IMR-90 (cell line): ENCODE measurements around the gene RAB27B. TPM values are rescaled to one million over a fixed set of nuclear protein-coding genes. Genes with fewer than 3 reads are reported as not detected.

ENCODE experiments used
- ATAC-seq: fragments of 200-7000 bp; cut with Tn5 transposase; 2 replicates; pipeline ENCODE4 v1.9.1; 2020; ENCODE audit warnings: low read depth, mild to moderate bottlenecking, moderate library complexity
- BruUV-seq: library from RNA; stranded (reverse); fragments of 400-500 nt; replicated peaks from 2 replicates; lab custom pipeline; 2021; lab: Mats Ljungman, UMichigan
- CTCF ChIA-PET: fragments of 300-600 bp; formaldehyde crosslinking; extraction: SDS; loops from one replicate; lab custom pipeline; 2021; ENCODE audit warnings: antibody characterized with exemption; lab: Yijun Ruan, JAX
- POLR2A ChIA-PET: fragments of 300-600 bp; sonication (Branson Sonifier 250); formaldehyde crosslinking; loops from one replicate; lab custom pipeline; 2022; ENCODE audit warnings: antibody characterized with exemption; ENCODE audit not compliant: unreplicated experiment; lab: Charles Lee
- DNase-seq: peaks from one replicate; pipeline ENCODE4 v3.0.0; 2013
- H2AFZ ChIP-seq: replicated peaks from 2 replicates; pipeline ENCODE3; 2013; ENCODE audit warnings: low read length, mild to moderate bottlenecking; ENCODE audit not compliant: poor library complexity
- H2AK5ac ChIP-seq: 2 replicates; pipeline ENCODE4 v1.6.1; 2013; ENCODE audit warnings: low read depth, low read length, inconsistent platforms
- H2AK9ac ChIP-seq: replicated peaks from 2 replicates; pipeline ENCODE3; 2013; ENCODE audit warnings: mild to moderate bottlenecking, low read depth, low read length, moderate library complexity; ENCODE audit not compliant: poor library complexity
- H2BK120ac ChIP-seq: 2 replicates; pipeline ENCODE4 v1.6.1; 2013; ENCODE audit warnings: low read depth, low read length, inconsistent platforms
- H2BK15ac ChIP-seq: 3 replicates; pipeline ENCODE4 v1.6.1; 2013; ENCODE audit warnings: low read depth, low read length, inconsistent platforms
- H2BK20ac ChIP-seq: 2 replicates; pipeline ENCODE4 v1.6.1; 2013; ENCODE audit warnings: low read depth, mild to moderate bottlenecking, inconsistent platforms, low read length, moderate library complexity
- H2BK5ac ChIP-seq: 2 replicates; pipeline ENCODE4 v1.6.1; 2013; ENCODE audit warnings: mild to moderate bottlenecking, low read depth, low read length, inconsistent platforms; ENCODE audit not compliant: poor library complexity, severe bottlenecking
- H3K14ac ChIP-seq: replicated peaks from 2 replicates; pipeline ENCODE4 v1.6.1; 2013; ENCODE audit warnings: low read depth, low read length, inconsistent platforms
- H3K18ac ChIP-seq: 2 replicates; pipeline ENCODE4 v1.6.1; 2013; ENCODE audit warnings: low read depth, low read length, control low read depth
- H3K23ac ChIP-seq: 2 replicates; pipeline ENCODE4 v1.6.1; 2013; ENCODE audit warnings: low read depth, low read length, inconsistent platforms
- H3K27ac ChIP-seq: 2 replicates; pipeline ENCODE4 v1.5.1; 2013; ENCODE audit warnings: mild to moderate bottlenecking, control low read depth, low read length; ENCODE audit not compliant: insufficient read depth
- H3K27me3 ChIP-seq: 2 replicates; pipeline ENCODE4 v1.6.1; 2013; ENCODE audit warnings: low read length; ENCODE audit not compliant: control insufficient read depth, insufficient read depth
- H3K36me3 ChIP-seq: 2 replicates; pipeline ENCODE4 v1.6.1; 2013; ENCODE audit warnings: low read length, mixed read lengths; ENCODE audit not compliant: control insufficient read depth, insufficient read depth
- H3K4ac ChIP-seq: 2 replicates; pipeline ENCODE4 v1.6.1; 2013; ENCODE audit warnings: low read depth, low read length, inconsistent platforms
- H3K4me1 ChIP-seq: 2 replicates; pipeline ENCODE4 v1.6.1; 2013; ENCODE audit warnings: low read length, mixed read lengths; ENCODE audit not compliant: control insufficient read depth, insufficient read depth
- H3K4me2 ChIP-seq: 2 replicates; pipeline ENCODE4 v1.6.1; 2013; ENCODE audit warnings: low read depth, mild to moderate bottlenecking, control low read depth, low read length, moderate library complexity
- H3K4me3 ChIP-seq: 2 replicates; pipeline ENCODE4 v1.5.1; 2013; ENCODE audit warnings: low read depth, mild to moderate bottlenecking, control low read depth, low read length, moderate library complexity; ENCODE audit not compliant: insufficient read depth
- H3K56ac ChIP-seq: 2 replicates; pipeline ENCODE4 v1.6.1; 2013; ENCODE audit warnings: low read length, inconsistent platforms; ENCODE audit not compliant: insufficient read depth; ENCODE audit errors: extremely low read depth
- H3K79me1 ChIP-seq, 2 experiments: 2 replicates each; pipeline ENCODE4 v1.6.1; 2013; ENCODE audit warnings: low read length in 2 of 2, inconsistent platforms in 1 of 2, low read depth in 1 of 2
- H3K9ac ChIP-seq: 2 replicates; pipeline ENCODE4 v1.6.1; 2013; ENCODE audit warnings: low read depth, low read length, control low read depth
- H3K9me1 ChIP-seq: 2 replicates; pipeline ENCODE4 v1.6.1; 2013; ENCODE audit warnings: low read length, inconsistent platforms; ENCODE audit not compliant: insufficient read depth
- H3K9me3 ChIP-seq: 2 replicates; pipeline ENCODE4 v1.6.1; 2013; ENCODE audit warnings: low read length; ENCODE audit not compliant: control insufficient read depth, insufficient read depth
- H4K20me1 ChIP-seq: 2 replicates; pipeline ENCODE4 v1.6.1; 2013; ENCODE audit warnings: low read length, inconsistent platforms; ENCODE audit not compliant: insufficient read depth
- H4K5ac ChIP-seq: 2 replicates; pipeline ENCODE4 v1.6.1; 2013; ENCODE audit warnings: mild to moderate bottlenecking, low read depth, low read length, control low read depth
- H4K8ac ChIP-seq, 2 experiments: 2 replicates each; pipeline ENCODE4 v1.6.1; 2013; ENCODE audit warnings: low read depth in 2 of 2, low read length in 2 of 2, control low read depth in 1 of 2, inconsistent platforms in 1 of 2
- H4K91ac ChIP-seq: 2 replicates; pipeline ENCODE4 v1.6.1; 2013; ENCODE audit warnings: low read depth, low read length, inconsistent platforms; ENCODE audit not compliant: insufficient read depth
- BHLHE40 ChIP-seq: fragments of 150-350 bp; IDR thresholded peaks from 2 replicates; pipeline ENCODE4 v1.6.1; 2016; ENCODE audit warnings: mild to moderate bottlenecking, low read depth, low read length
- CEBPB ChIP-seq: IDR thresholded peaks from 2 replicates; pipeline ENCODE4 v1.6.1; 2012; ENCODE audit warnings: low read depth, low read length, improper control_type of control experiment
- CHD1 ChIP-seq: IDR thresholded peaks from 2 replicates; pipeline ENCODE4 v1.6.1; 2012; ENCODE audit warnings: low read depth, low read length, improper control_type of control experiment
- ELK1 ChIP-seq: fragments of 150-350 bp; IDR thresholded peaks from 2 replicates; pipeline ENCODE4 v1.6.1; 2016; ENCODE audit warnings: low read depth, mild to moderate bottlenecking, low read length, moderate library complexity, borderline replicate concordance
- FOS ChIP-seq: fragments of 150-350 bp; IDR thresholded peaks from 2 replicates; pipeline ENCODE4 v1.6.1; 2016; ENCODE audit warnings: low read depth, low read length
- MAFK ChIP-seq: IDR thresholded peaks from 2 replicates; pipeline ENCODE4 v1.6.1; 2012; ENCODE audit warnings: low read depth, low read length, improper control_type of control experiment
- MAZ ChIP-seq: IDR thresholded peaks from 2 replicates; pipeline ENCODE4 v1.6.1; 2012; ENCODE audit warnings: low read depth, mild to moderate bottlenecking, low read length, improper control_type of control experiment, moderate library complexity, borderline replicate concordance
- MXI1 ChIP-seq: IDR thresholded peaks from 2 replicates; pipeline ENCODE4 v1.6.1; 2012; ENCODE audit warnings: low read depth, mild to moderate bottlenecking, low read length, moderate library complexity, borderline replicate concordance
- POLR2A ChIP-seq: IDR thresholded peaks from 2 replicates; pipeline ENCODE4 v1.6.1; 2012; ENCODE audit warnings: mild to moderate bottlenecking, low read depth, low read length
- RAD21 ChIP-seq: IDR thresholded peaks from 2 replicates; pipeline ENCODE4 v1.6.1; 2012; ENCODE audit warnings: low read length, improper control_type of control experiment
- RCOR1 ChIP-seq: IDR thresholded peaks from 2 replicates; pipeline ENCODE4 v1.6.1; 2012; ENCODE audit warnings: mild to moderate bottlenecking, low read length, improper control_type of control experiment; ENCODE audit not compliant: insufficient replicate concordance
- RFX5 ChIP-seq: IDR thresholded peaks from 2 replicates; pipeline ENCODE4 v1.8.0; 2012; ENCODE audit warnings: low read depth, mild to moderate bottlenecking, low read length, moderate library complexity
- SMC3 ChIP-seq: fragments of 150-350 bp; IDR thresholded peaks from 2 replicates; pipeline ENCODE4 v1.6.1; 2016; ENCODE audit warnings: low read depth, mild to moderate bottlenecking, antibody characterized with exemption, low read length, moderate library complexity
- WGBS, 2 experiments: methylation state at CpG; one replicate each; pipeline versions ENCODE4 v1.1.5 to v1.1.7; 2013; ENCODE audit warnings: missing lambda C conversion rate in 2 of 2; ENCODE audit not compliant: insufficient read length in 1 of 2; ENCODE audit errors: extremely low coverage in 2 of 2; 5-methylcytosine and 5-hydroxymethylcytosine counted together
- dilution Hi-C: fragments of 300-500 bp; cut with HindIII; formaldehyde crosslinking; loops from one replicate; pipeline ENCODE4 v1.14.3; 2018; ENCODE audit warnings: low sequenced_read_pairs; ENCODE audit not compliant: unreplicated experiment
- in situ Hi-C: fragments of 300-500 bp; cut with MboI; formaldehyde crosslinking; loops from 3 replicates; pipeline ENCODE4 v1.14.3; 2019; ENCODE audit warnings: low sequenced_read_pairs, inconsistent platforms, mixed read lengths
- intact Hi-C: fragments of 100-400 bp; cut with micrococcal nuclease; formaldehyde crosslinking; loops from 2 replicates; pipeline ENCODE4 v1.10.0; 2022
- polyA plus RNA-seq, 3 experiments: library from polyadenylated mRNA; depleted of rRNA; stranded (reverse); fragments of >200 nt; gene quantifications; 2 replicates each; pipeline ENCODE4 v1.2.3, GENCODE V29; 2012; ENCODE audit warnings: low replicate concordance in 1 of 3
- total RNA-seq: library from RNA; depleted of rRNA; stranded (reverse); fragments of >200 nt; gene quantifications from 2 replicates; pipeline ENCODE4 v1.2.3, GENCODE V29; 2012
- TF ChIP-seq, protein P1 (sequence below): conservative IDR thresholded peaks from 2 replicates; pipeline ENCODE4 v1.5.1; 2012; ENCODE audit warnings: mild to moderate bottlenecking, low read depth, low read length, improper control_type of control experiment
- TF ChIP-seq, protein P2 (sequence below): fragments of 150-350 bp; IDR thresholded peaks from 2 replicates; pipeline ENCODE4 v1.6.1; 2017; ENCODE audit warnings: mild to moderate bottlenecking, antibody characterized with exemption, low read length, low read depth

RAB27B gene
- total and polyA plus RNA-seq, 2 of the 4 experiments (the other 2 are of a cell fraction), result 0.24 to 1.3 TPM

GRCh38 chr18:54882318-54882717, 54.0 kb downstream of the RAB27B start:
- TF ChIP-seq, protein P1, sequence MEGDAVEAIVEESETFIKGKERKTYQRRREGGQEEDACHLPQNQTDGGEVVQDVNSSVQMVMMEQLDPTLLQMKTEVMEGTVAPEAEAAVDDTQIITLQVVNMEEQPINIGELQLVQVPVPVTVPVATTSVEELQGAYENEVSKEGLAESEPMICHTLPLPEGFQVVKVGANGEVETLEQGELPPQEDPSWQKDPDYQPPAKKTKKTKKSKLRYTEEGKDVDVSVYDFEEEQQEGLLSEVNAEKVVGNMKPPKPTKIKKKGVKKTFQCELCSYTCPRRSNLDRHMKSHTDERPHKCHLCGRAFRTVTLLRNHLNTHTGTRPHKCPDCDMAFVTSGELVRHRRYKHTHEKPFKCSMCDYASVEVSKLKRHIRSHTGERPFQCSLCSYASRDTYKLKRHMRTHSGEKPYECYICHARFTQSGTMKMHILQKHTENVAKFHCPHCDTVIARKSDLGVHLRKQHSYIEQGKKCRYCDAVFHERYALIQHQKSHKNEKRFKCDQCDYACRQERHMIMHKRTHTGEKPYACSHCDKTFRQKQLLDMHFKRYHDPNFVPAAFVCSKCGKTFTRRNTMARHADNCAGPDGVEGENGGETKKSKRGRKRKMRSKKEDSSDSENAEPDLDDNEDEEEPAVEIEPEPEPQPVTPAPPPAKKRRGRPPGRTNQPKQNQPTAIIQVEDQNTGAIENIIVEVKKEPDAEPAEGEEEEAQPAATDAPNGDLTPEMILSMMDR, result no peak
- TF ChIP-seq MAZ (no peak), CEBPB (no peak), RCOR1 (no peak), MXI1 (no peak), ELK1 (no peak), MAFK (no peak), POLR2A (no peak), FOS (no peak), BHLHE40 (no peak), RAD21 (no peak), CHD1 (no peak), RFX5 (no peak), SMC3 (no peak)
- TF ChIP-seq, protein P2, sequence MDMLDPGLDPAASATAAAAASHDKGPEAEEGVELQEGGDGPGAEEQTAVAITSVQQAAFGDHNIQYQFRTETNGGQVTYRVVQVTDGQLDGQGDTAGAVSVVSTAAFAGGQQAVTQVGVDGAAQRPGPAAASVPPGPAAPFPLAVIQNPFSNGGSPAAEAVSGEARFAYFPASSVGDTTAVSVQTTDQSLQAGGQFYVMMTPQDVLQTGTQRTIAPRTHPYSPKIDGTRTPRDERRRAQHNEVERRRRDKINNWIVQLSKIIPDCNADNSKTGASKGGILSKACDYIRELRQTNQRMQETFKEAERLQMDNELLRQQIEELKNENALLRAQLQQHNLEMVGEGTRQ, result no peak
- ChIA-PET POLR2A (no interaction called here), CTCF (no interaction called here)
- H3K9ac ChIP-seq, result no peak overlapping the region
- H3K56ac ChIP-seq, result no peak overlapping the region
- dilution Hi-C loops, result no loop called here
- no peak overlapping the region for H3K27ac ChIP-seq
- peaks cover 4% of the 10 kb centered on the region; the same call in 1 of the 2 replicates for H3K4me1 ChIP-seq
- BruUV-seq, result no TSS peak
- H3K4me2 ChIP-seq, result no peak overlapping the region
- no peak overlapping the region for H2BK120ac ChIP-seq
- no peaks in the 10 kb centered on the region for H3K79me1 ChIP-seq
- no peak overlapping the region for H2BK20ac ChIP-seq
- H2BK15ac ChIP-seq, result no peak overlapping the region
- H2AK9ac ChIP-seq, result no peak overlapping the region
- H2AK5ac ChIP-seq, result no peak overlapping the region
- H3K18ac ChIP-seq, result no peak overlapping the region
- H3K23ac ChIP-seq, result no peak overlapping the region
- H2AFZ ChIP-seq, result no peak overlapping the region
- no peaks in the 10 kb centered on the region for H4K20me1 ChIP-seq
- no peak overlapping the region for H4K5ac ChIP-seq
- H3K14ac ChIP-seq, result no peak overlapping the region
- no peak overlapping the region for H4K8ac ChIP-seq
- no peaks in the 10 kb centered on the region for H3K9me3 ChIP-seq
- intact Hi-C loops, result no loop called here
- no peak overlapping the region for H2BK5ac ChIP-seq
- in situ Hi-C loops, result no loop called here
- no peaks in the 10 kb centered on the region for H3K9me1 ChIP-seq
- no peak overlapping the region for H4K91ac ChIP-seq
- no peaks in the 10 kb centered on the region for H3K27me3 ChIP-seq
- no peaks in the 10 kb centered on the region for H3K36me3 ChIP-seq
- no CpG with 5 or more reads among the region's 4 CpGs for WGBS, 2 experiments
- H3K4me3 ChIP-seq, result no peak overlapping the region
- DNase-seq (no peak), ATAC-seq (no peak)
- H3K4ac ChIP-seq, result no peak overlapping the region
